GM12878 (cell line): Measurements from ENCODE around the gene MRPS22. TPM values are rescaled to one million over a fixed set of nuclear protein-coding genes. Genes with fewer than 3 reads are reported as not detected.

Experiments used
- ATAC-seq: fragments of 200-7000 bp; cut with Tn5 transposase; 3 replicates; pipeline ENCODE4 v1.9.1; 2020; ENCODE audit warnings: mild to moderate bottlenecking, moderate library complexity
- BruUV-seq: library from RNA; stranded (reverse); fragments of 400-500 nt; replicated peaks from 2 replicates; lab custom pipeline; 2021; lab: Mats Ljungman, UMichigan
- CTCF ChIA-PET: fragments of 300-600 bp; sonication (Branson Sonifier 250); formaldehyde crosslinking; extraction: SDS; loops from one replicate; lab custom pipeline; 2021; ENCODE audit warnings: inconsistent platforms; lab: Yijun Ruan, JAX
- POLR2A ChIA-PET: fragments of 350-600 bp; formaldehyde crosslinking; extraction: SDS; loops from one replicate; lab custom pipeline; 2021; ENCODE audit warnings: inconsistent platforms; lab: Charles Lee
- RAD21 ChIA-PET: fragments of 300-600 bp; sonication (Branson Sonifier 250); formaldehyde crosslinking; loops from one replicate; lab custom pipeline; 2023; ENCODE audit warnings: antibody characterized with exemption; ENCODE audit not compliant: unreplicated experiment; lab: Charles Lee
- SMC1A ChIA-PET: fragments of 300-600 bp; sonication (Branson Sonifier 250); formaldehyde crosslinking; loops from one replicate; lab custom pipeline; 2023; ENCODE audit not compliant: unreplicated experiment, uncharacterized antibody; lab: Charles Lee
- DNase-seq: peaks from one replicate; pipeline ENCODE4 v3.0.0-alpha.2; 2011; ENCODE audit warnings: low read depth, low spot score
- FAIRE-seq: peaks from 3 replicates; lab custom pipeline; 2011; peaks lifted over from hg19 to GRCh38; lab: Jason Lieb, UNC
- H2AFZ ChIP-seq: 2 replicates; pipeline ENCODE4 v1.6.0; 2011; ENCODE audit warnings: low read depth, low read length, control low read depth; ENCODE audit not compliant: control insufficient read depth
- H3K27ac ChIP-seq: 2 replicates; pipeline ENCODE4 v1.5.1; 2011; ENCODE audit warnings: control low read depth; ENCODE audit not compliant: control insufficient read depth, insufficient read depth
- H3K27me3 ChIP-seq, 2 experiments: replicated peaks in 1 of 2; 2 replicates each; pipeline versions ENCODE4 v1.6.0 to v1.6.1; 2011; ENCODE audit warnings: low read length in 1 of 2; ENCODE audit not compliant: control insufficient read depth in 2 of 2, insufficient read depth in 2 of 2
- H3K36me3 ChIP-seq, 2 experiments: 2 replicates each; pipeline ENCODE4 v1.5.1; 2011; ENCODE audit warnings: low read length in 1 of 2; ENCODE audit not compliant: control insufficient read depth in 2 of 2, insufficient read depth in 2 of 2
- H3K4me1 ChIP-seq: 2 replicates; pipeline ENCODE4 v1.6.1; 2011; ENCODE audit warnings: mild to moderate bottlenecking, low read length, moderate library complexity, mixed read lengths; ENCODE audit not compliant: control insufficient read depth, insufficient read depth
- H3K4me2 ChIP-seq: 2 replicates; pipeline ENCODE4 v1.6.0; 2011; ENCODE audit warnings: control low read depth; ENCODE audit not compliant: control insufficient read depth, insufficient read depth
- H3K4me3 ChIP-seq: fragments of 200-600 bp; sonication (generic); 2 replicates; pipeline ENCODE4 v1.5.1; 2016
- H3K79me2 ChIP-seq: 2 replicates; pipeline ENCODE4 v1.6.0; 2011; ENCODE audit warnings: low read length; ENCODE audit not compliant: control insufficient read depth, insufficient read depth
- H3K9ac ChIP-seq: 2 replicates; pipeline ENCODE4 v1.8.0; 2011; ENCODE audit warnings: low read length, control low read depth, mixed read lengths; ENCODE audit not compliant: control insufficient read depth, insufficient read depth
- H3K9me3 ChIP-seq: replicated peaks from 3 replicates; pipeline ENCODE4 v1.5.1; 2011; ENCODE audit warnings: mild to moderate bottlenecking, low read length; ENCODE audit not compliant: control insufficient read depth, insufficient read depth
- H4K20me1 ChIP-seq: 2 replicates; pipeline ENCODE4 v1.6.0; 2011; ENCODE audit not compliant: control insufficient read depth, insufficient read depth
- EED ChIP-seq: sonication (generic); IDR thresholded peaks from 2 replicates; pipeline ENCODE4 v1.6.1; 2016; ENCODE audit warnings: antibody characterized with exemption, low read depth
- EGR1 ChIP-seq, 2 experiments: IDR thresholded peaks; 1 replicate in 1 of 2; 2 replicates in 1 of 2; pipeline ENCODE4 v1.6.1; 2011 to 2012; ENCODE audit warnings: low read depth in 2 of 2, low read length in 2 of 2, borderline replicate concordance in 1 of 2, mild to moderate bottlenecking in 1 of 2, moderate library complexity in 1 of 2
- ESRRA ChIP-seq: IDR thresholded peaks from 2 replicates; pipeline ENCODE4 v1.6.1; 2012; ENCODE audit warnings: mild to moderate bottlenecking, low read length, improper control_type of control experiment
- FOXM1 ChIP-seq: IDR thresholded peaks from 2 replicates; pipeline ENCODE4 v1.6.1; 2012; ENCODE audit warnings: low read depth, mild to moderate bottlenecking, inconsistent platforms, low read length, moderate library complexity
- NFYB ChIP-seq: IDR thresholded peaks from 2 replicates; pipeline ENCODE4 v1.6.1; 2011; ENCODE audit warnings: low read depth, mild to moderate bottlenecking, low read length, improper control_type of control experiment, moderate library complexity; ENCODE audit not compliant: insufficient read depth
- PAX8 ChIP-seq: fragments of 450-650 bp; IDR thresholded peaks from 2 replicates; pipeline ENCODE4 v1.6.1; 2017; ENCODE audit warnings: mild to moderate bottlenecking, moderate library complexity
- POLR2A ChIP-seq: IDR thresholded peaks from 2 replicates; pipeline ENCODE4 v1.6.1; 2011; ENCODE audit warnings: low read depth, mild to moderate bottlenecking, low read length
- POU2F2 ChIP-seq: IDR thresholded peaks from 3 replicates; pipeline ENCODE4 v1.6.1; 2011; ENCODE audit warnings: low read depth, mild to moderate bottlenecking, low read length, borderline replicate concordance
- RCOR1 ChIP-seq: conservative IDR thresholded peaks from 2 replicates; pipeline ENCODE4 v1.6.1; 2012; ENCODE audit warnings: low read depth, low read length, improper control_type of control experiment
- SREBF1 ChIP-seq: IDR thresholded peaks from 2 replicates; pipeline ENCODE4 v1.6.1; 2012; ENCODE audit warnings: mild to moderate bottlenecking, low read length
- ZNF217 ChIP-seq: fragments of 450-650 bp; IDR thresholded peaks from 2 replicates; pipeline ENCODE4 v1.6.1; 2017; ENCODE audit warnings: antibody characterized with exemption, mild to moderate bottlenecking
- ZNF592 ChIP-seq: fragments of 450-650 bp; IDR thresholded peaks from 2 replicates; pipeline ENCODE4 v1.6.1; 2017; ENCODE audit warnings: mild to moderate bottlenecking, moderate library complexity
- WGBS: methylation state at CpG from one replicate; pipeline ENCODE4 v1.1.6; 2016; ENCODE audit warnings: low lambda C conversion rate; ENCODE audit not compliant: insufficient replicate concordance, insufficient coverage; ENCODE audit errors: missing lambda C conversion rate; 5-methylcytosine and 5-hydroxymethylcytosine counted together
- in situ Hi-C: fragments of 300-500 bp; cut with MboI; formaldehyde crosslinking; loops from 9 replicates; pipeline ENCODE4 v1.14.3; 2018; ENCODE audit warnings: mixed read lengths
- intact Hi-C: fragments of 100-400 bp; cut with micrococcal nuclease; formaldehyde crosslinking; loops from one replicate; pipeline ENCODE4 v1.14.2; 2022; ENCODE audit not compliant: unreplicated experiment
- polyA plus RNA-seq, 11 experiments: library from polyadenylated mRNA; depleted of rRNA in 4 of 11; unstranded in 6 of 11; stranded (reverse) in 5 of 11; fragments of >200 nt; fragmentation: Nextera tagmentation in 4 of 11; fragmentation: Illumina TruSeq in 1 of 11; extraction: Ambion mirVana in 4 of 11; extraction: Trizol in 1 of 11; gene quantifications; 1 replicate in 1 of 11; 2 replicates in 10 of 11; pipeline versions ENCODE4 v1.2.1 to v1.2.3, GENCODE V29; 2011 to 2016; ENCODE audit warnings: inconsistent platforms in 2 of 11, missing spikeins in 2 of 11, low read depth in 1 of 11
- total RNA-seq, 4 experiments: library from RNA; depleted of rRNA in 3 of 4; stranded (reverse); fragments of >200 nt in 3 of 4; fragmentation: Illumina TruSeq in 1 of 4; extraction: Trizol in 1 of 4; gene quantifications; 2 replicates each; pipeline versions ENCODE4 v1.2.1 to v1.2.3, GENCODE V29; 2013 to 2021
- TF ChIP-seq, protein P1 (sequence below): fragments of 450-650 bp; IDR thresholded peaks from 2 replicates; pipeline ENCODE4 v1.6.1; 2014; ENCODE audit warnings: mild to moderate bottlenecking
- TF ChIP-seq, protein P2 (sequence below): fragments of 450-650 bp; IDR thresholded peaks from 2 replicates; pipeline ENCODE4 v1.6.1; 2018; ENCODE audit warnings: borderline replicate concordance, mild to moderate bottlenecking; ENCODE audit not compliant: partially characterized antibody

MRPS22 gene
- total and polyA plus RNA-seq, 10 of the 15 experiments (the other 5 are each of a cell fraction or from before 2014, with no cell fraction given): 44.3 to 146 (median 75.2) TPM

GRCh38 chr3:139327861-139328260 lies 16.0 kb upstream of the MRPS22 start (continued):
- TF ChIP-seq EGR1 (IDR thresholded peaks at IDR 0.05; ENCODE audit: borderline replicate concordance in 1 of 2, low read depth in 2 of 2, low read length in 2 of 2): no peak
- TF ChIP-seq, protein P1, sequence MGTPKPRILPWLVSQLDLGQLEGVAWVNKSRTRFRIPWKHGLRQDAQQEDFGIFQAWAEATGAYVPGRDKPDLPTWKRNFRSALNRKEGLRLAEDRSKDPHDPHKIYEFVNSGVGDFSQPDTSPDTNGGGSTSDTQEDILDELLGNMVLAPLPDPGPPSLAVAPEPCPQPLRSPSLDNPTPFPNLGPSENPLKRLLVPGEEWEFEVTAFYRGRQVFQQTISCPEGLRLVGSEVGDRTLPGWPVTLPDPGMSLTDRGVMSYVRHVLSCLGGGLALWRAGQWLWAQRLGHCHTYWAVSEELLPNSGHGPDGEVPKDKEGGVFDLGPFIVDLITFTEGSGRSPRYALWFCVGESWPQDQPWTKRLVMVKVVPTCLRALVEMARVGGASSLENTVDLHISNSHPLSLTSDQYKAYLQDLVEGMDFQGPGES: no peak
- TF ChIP-seq ZNF217: no peak
- TF ChIP-seq, all 136 proteins: peak for 0

- H3K27ac ChIP-seq: no peak overlapping the region
- no peaks in the 10 kb centered on the region; the same call in 1 of the 2 replicates for H3K4me1 ChIP-seq
- no peak overlapping the region for H2AFZ ChIP-seq
- intact Hi-C loops (loop anchor here (2.0 kb wide), 1 partner anchor 216 kb away; no protein-coding TSS in a partner anchor), in situ Hi-C loops (no loop called here)
- ATAC-seq (no peak), FAIRE-seq (no peak), DNase-seq (no peak)
- ChIA-PET SMC1A (interaction anchor here (1.2 kb wide), 1 partner anchor 216 kb away, joined by 4 read pairs; no protein-coding TSS in a partner anchor), POLR2A (no interaction called here), CTCF (interaction anchor here (0.9 to 5.5 kb wide), 6 partner anchors 9 to 397 kb away, joined by 3 to 51 read pairs (median 8); no protein-coding TSS in a partner anchor), RAD21 (interaction anchor here (0.9 to 1.2 kb wide), 2 partner anchors 217 to 392 kb away, joined by 3 to 8 read pairs; no protein-coding TSS in a partner anchor)
- no peaks in the 10 kb centered on the region; the same call in 2 of the 3 replicates for H3K9me3 ChIP-seq
- no peaks in the 10 kb centered on the region for H4K20me1 ChIP-seq
- H3K4me2 ChIP-seq: no peak overlapping the region
- WGBS: 60% methylated on average over 4 of the region's 4 CpGs
- no TSS peak for BruUV-seq
- no peak overlapping the region for H3K9ac ChIP-seq
- no peaks in the 10 kb centered on the region for H3K36me3 ChIP-seq
- peaks cover 0 to 1% of the 10 kb centered on the region in 2 experiments; a peak in 2 of 4 replicates for H3K27me3 ChIP-seq
- H3K79me2 ChIP-seq: no peaks in the 10 kb centered on the region
- no peak overlapping the region for H3K4me3 ChIP-seq
- TF ChIP-seq FOXM1 (no peak), PAX8 (no peak), ZNF592 (no peak), EED (no peak), SREBF1 (no peak), NFYB (no peak), RCOR1 (no peak), ESRRA (no peak), POU2F2 (no peak), POLR2A (no peak)
- TF ChIP-seq, protein P2, sequence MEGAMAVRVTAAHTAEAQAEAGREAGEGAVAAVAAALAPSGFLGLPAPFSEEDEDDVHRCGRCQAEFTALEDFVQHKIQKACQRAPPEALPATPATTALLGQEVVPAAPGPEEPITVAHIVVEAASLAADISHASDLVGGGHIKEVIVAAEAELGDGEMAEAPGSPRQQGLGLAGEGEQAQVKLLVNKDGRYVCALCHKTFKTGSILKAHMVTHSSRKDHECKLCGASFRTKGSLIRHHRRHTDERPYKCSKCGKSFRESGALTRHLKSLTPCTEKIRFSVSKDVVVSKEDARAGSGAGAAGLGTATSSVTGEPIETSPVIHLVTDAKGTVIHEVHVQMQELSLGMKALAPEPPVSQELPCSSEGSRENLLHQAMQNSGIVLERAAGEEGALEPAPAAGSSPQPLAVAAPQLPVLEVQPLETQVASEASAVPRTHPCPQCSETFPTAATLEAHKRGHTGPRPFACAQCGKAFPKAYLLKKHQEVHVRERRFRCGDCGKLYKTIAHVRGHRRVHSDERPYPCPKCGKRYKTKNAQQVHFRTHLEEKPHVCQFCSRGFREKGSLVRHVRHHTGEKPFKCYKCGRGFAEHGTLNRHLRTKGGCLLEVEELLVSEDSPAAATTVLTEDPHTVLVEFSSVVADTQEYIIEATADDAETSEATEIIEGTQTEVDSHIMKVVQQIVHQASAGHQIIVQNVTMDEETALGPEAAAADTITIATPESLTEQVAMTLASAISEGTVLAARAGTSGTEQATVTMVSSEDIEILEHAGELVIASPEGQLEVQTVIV: no peak
These were observed 15.5 kb upstream of the MRPS22 start for GRCh38 chr3:139328356-139328755.
